ENCODE results near the gene RABGEF1.
A peak's percentile ranks its signal among the peaks of the same experiment; 100 is the strongest.
"Not testable (repeated sequence)": the region's sequence is repeated elsewhere in the genome, so short reads cannot be mapped to it uniquely, and the experiment has no call there.

RABGEF1 gene

GRCh38 chr7:66832531-66833351 lies 92.2 kb downstream of the RABGEF1 start:
- no peak overlapping the region for H3K27ac ChIP-seq (ENCODE audit: low read depth, low read length)

GRCh38 chr7:66837007-66837406 lies 96.5 kb downstream of the RABGEF1 start:
- Histone ChIP-seq H3K4me1 (ENCODE audit: control insufficient read depth, insufficient read depth, low read length) (no peaks in the 10 kb centered on the region), H3K27ac (ENCODE audit: low read depth, low read length) (no peak overlapping the region), H3K27me3 (ENCODE audit: control insufficient read depth, insufficient read depth, low read length) (no peaks in the 10 kb centered on the region), H3K4me3 (ENCODE audit: low read length) (no peak overlapping the region), H3K36me3 (ENCODE audit: control insufficient read depth, insufficient read depth, low read length) (no peaks in the 10 kb centered on the region), H3K9ac (ENCODE audit: low read length) (no peak overlapping the region)

More at GRCh38 chr7:66832531-66833351, 92.2 kb downstream of the RABGEF1 start:
- Histone ChIP-seq H3K4me1 (ENCODE audit: control insufficient read depth, insufficient read depth, low read length) (no peaks in the 10 kb centered on the region), H3K36me3 (ENCODE audit: control insufficient read depth, insufficient read depth, low read length) (no peaks in the 10 kb centered on the region), H3K27me3 (ENCODE audit: control insufficient read depth, insufficient read depth, low read length) (no peaks in the 10 kb centered on the region), H3K4me3 (ENCODE audit: low read length) (no peak overlapping the region), H3K9ac (ENCODE audit: low read length) (no peak overlapping the region)

- Histone ChIP-seq H3K9ac (ENCODE audit: low read length) (no peak overlapping the region), H3K4me1 (ENCODE audit: control insufficient read depth, insufficient read depth, low read length) (no peaks in the 10 kb centered on the region), H3K27me3 (ENCODE audit: control insufficient read depth, insufficient read depth, low read length) (no peaks in the 10 kb centered on the region), H3K27ac (ENCODE audit: low read depth, low read length) (no peak overlapping the region), H3K4me3 (ENCODE audit: low read length) (no peak overlapping the region), H3K36me3 (ENCODE audit: control insufficient read depth, insufficient read depth, low read length) (no peaks in the 10 kb centered on the region)
Observed at GRCh38 chr7:66837661-66838060, 97.1 kb downstream of the RABGEF1 start.

- Histone ChIP-seq H3K4me3 (ENCODE audit: low read length) (no peak overlapping the region), H3K36me3 (ENCODE audit: control insufficient read depth, insufficient read depth, low read length) (no peaks in the 10 kb centered on the region), H3K4me1 (ENCODE audit: control insufficient read depth, insufficient read depth, low read length) (no peaks in the 10 kb centered on the region), H3K27me3 (ENCODE audit: control insufficient read depth, insufficient read depth, low read length) (no peaks in the 10 kb centered on the region), H3K27ac (ENCODE audit: low read depth, low read length) (no peak overlapping the region), H3K9ac (ENCODE audit: low read length) (no peak overlapping the region)
Observed at GRCh38 chr7:66839814-66840213, 99.3 kb downstream of the RABGEF1 start.

GRCh38 chr7:66840316-66840715 lies 99.8 kb downstream of the RABGEF1 start:
- Histone ChIP-seq H3K36me3 (ENCODE audit: control insufficient read depth, insufficient read depth, low read length) (no peaks in the 10 kb centered on the region), H3K27ac (ENCODE audit: low read depth, low read length) (no peak overlapping the region), H3K27me3 (ENCODE audit: control insufficient read depth, insufficient read depth, low read length) (no peaks in the 10 kb centered on the region), H3K4me3 (ENCODE audit: low read length) (no peak overlapping the region), H3K9ac (ENCODE audit: low read length) (no peak overlapping the region), H3K4me1 (ENCODE audit: control insufficient read depth, insufficient read depth, low read length) (no peaks in the 10 kb centered on the region)

GRCh38 chr7:66841898-66842297 lies 101.4 kb downstream of the RABGEF1 start:
- H3K27ac ChIP-seq (ENCODE audit: low read depth, low read length) = no peak overlapping the region
- no peak overlapping the region for H3K4me3 ChIP-seq (ENCODE audit: low read length)
- peaks cover 3% of the 10 kb centered on the region for H3K4me1 ChIP-seq (ENCODE audit: control insufficient read depth, insufficient read depth, low read length)
- no peak overlapping the region for H3K9ac ChIP-seq (ENCODE audit: low read length)
- no peaks in the 10 kb centered on the region for H3K27me3 ChIP-seq (ENCODE audit: control insufficient read depth, insufficient read depth, low read length)
- no peaks in the 10 kb centered on the region for H3K36me3 ChIP-seq (ENCODE audit: control insufficient read depth, insufficient read depth, low read length)

GRCh38 chr7:66843492-66843891 lies 103.0 kb downstream of the RABGEF1 start:
- not testable (repeated sequence) for H3K9ac ChIP-seq (ENCODE audit: low read length); H3K4me1 ChIP-seq (ENCODE audit: control insufficient read depth, insufficient read depth, low read length); H3K36me3 ChIP-seq (ENCODE audit: control insufficient read depth, insufficient read depth, low read length); H3K27me3 ChIP-seq (ENCODE audit: control insufficient read depth, insufficient read depth, low read length); H3K27ac ChIP-seq (ENCODE audit: low read depth, low read length)
- peak overlapping the region; percentile 88 for H3K4me3 ChIP-seq (ENCODE audit: low read length)

- no peaks in the 10 kb centered on the region for H3K36me3 ChIP-seq (ENCODE audit: control insufficient read depth, insufficient read depth, low read length)
- H3K27ac ChIP-seq (ENCODE audit: low read depth, low read length) = peak overlapping the region; percentile 84
- peak overlapping the region; percentile 88 for H3K4me3 ChIP-seq (ENCODE audit: low read length)
- no peaks in the 10 kb centered on the region for H3K27me3 ChIP-seq (ENCODE audit: control insufficient read depth, insufficient read depth, low read length)
- peak overlapping the region; percentile 77 for H3K9ac ChIP-seq (ENCODE audit: low read length)
- H3K4me1 ChIP-seq (ENCODE audit: control insufficient read depth, insufficient read depth, low read length) = peaks cover 3% of the 10 kb centered on the region
Observed at GRCh38 chr7:66844552-66845378, 104.2 kb downstream of the RABGEF1 start.

- Histone ChIP-seq H3K9ac (ENCODE audit: low read length) (peak overlapping the region; percentile 43), H3K27me3 (ENCODE audit: control insufficient read depth, insufficient read depth, low read length) (no peaks in the 10 kb centered on the region), H3K27ac (ENCODE audit: low read depth, low read length) (peak overlapping the region; percentile 84), H3K36me3 (ENCODE audit: control insufficient read depth, insufficient read depth, low read length) (no peaks in the 10 kb centered on the region), H3K4me3 (ENCODE audit: low read length) (peak overlapping the region; percentile 88), H3K4me1 (ENCODE audit: control insufficient read depth, insufficient read depth, low read length) (peaks cover 3% of the 10 kb centered on the region)
Observed at GRCh38 chr7:66845379-66846095, 105.0 kb downstream of the RABGEF1 start.

- H3K36me3 ChIP-seq (ENCODE audit: control insufficient read depth, insufficient read depth, low read length); H3K4me3 ChIP-seq (ENCODE audit: low read length); H3K4me1 ChIP-seq (ENCODE audit: control insufficient read depth, insufficient read depth, low read length); H3K27me3 ChIP-seq (ENCODE audit: control insufficient read depth, insufficient read depth, low read length); H3K9ac ChIP-seq (ENCODE audit: low read length); H3K27ac ChIP-seq (ENCODE audit: low read depth, low read length): not testable (repeated sequence)
Observed at GRCh38 chr7:66846096-66846445, 105.5 kb downstream of the RABGEF1 start.

GRCh38 chr7:66847523-66847855 lies 107.0 kb downstream of the RABGEF1 start:
- H3K27ac ChIP-seq (ENCODE audit: low read depth, low read length); H3K27me3 ChIP-seq (ENCODE audit: control insufficient read depth, insufficient read depth, low read length); H3K36me3 ChIP-seq (ENCODE audit: control insufficient read depth, insufficient read depth, low read length); H3K4me3 ChIP-seq (ENCODE audit: low read length); H3K4me1 ChIP-seq (ENCODE audit: control insufficient read depth, insufficient read depth, low read length); H3K9ac ChIP-seq (ENCODE audit: low read length): not testable (repeated sequence)
